Keratinocyte (primary cell): Measurements from ENCODE around the gene PGA3.
"Not testable (repeated sequence)": the region's sequence is repeated elsewhere in the genome, so short reads cannot be mapped to it uniquely, and the experiment has no call there.

Experiments used
- CTCF ChIP-seq, 3 experiments: IDR thresholded peaks in 1 of 3; conservative IDR thresholded peaks in 1 of 3; optimal IDR thresholded peaks in 1 of 3; 2 replicates in 2 of 3; 3 replicates in 1 of 3; pipeline versions ENCODE3 to v1.5.1; 2011; ENCODE audit warnings: low read length in 3 of 3, mild to moderate bottlenecking in 3 of 3, moderate library complexity in 2 of 3, control low read depth in 1 of 3, inconsistent platforms in 1 of 3; ENCODE audit not compliant: insufficient read depth in 2 of 3; ENCODE audit errors: extremely low read depth in 1 of 3
- EZH2 ChIP-seq: IDR thresholded peaks from one replicate; pipeline ENCODE4 v1.6.1; 2012; ENCODE audit warnings: inconsistent platforms, mild to moderate bottlenecking, low read length, moderate library complexity

GRCh38 chr11:61222692-61223091 is 19.4 kb downstream of the PGA3 start:
- TF ChIP-seq CTCF (optimal IDR thresholded peaks at IDR 0.05 in 1 of 3, IDR thresholded peaks at IDR 0.05 in 1 of 3, conservative IDR thresholded peaks at IDR 0.05 in 1 of 3; ENCODE audit: extremely low read depth in 1 of 3, insufficient read depth in 2 of 3, low read length in 3 of 3); EZH2: not testable (repeated sequence)
